ENCODE results near the gene PIK3CG. TPM values are rescaled to one million over a fixed set of nuclear protein-coding genes. Genes with fewer than 3 reads are reported as not detected.
"Not testable (repeated sequence)": the region's sequence is repeated elsewhere in the genome, so short reads cannot be mapped to it uniquely, and the experiment has no call there.

The PIK3CG gene
- total and polyA plus RNA-seq, 3 donors from 2014 or later: 6.5 to 10.3 (median 9.3) TPM

- H3K4me1 ChIP-seq: no peaks in the 10 kb centered on the region
- 88 to 94% methylated on average over 7 of the region's 7 CpGs for WGBS, 2 donors
- DNase-seq: no peak
Observed at GRCh38 chr7:106829496-106829895, 35.6 kb upstream of the PIK3CG start.

GRCh38 chr7:106830896-106831295 is 34.2 kb upstream of the PIK3CG start:
- intact Hi-C loops (cut with DNase I; ENCODE audit: low total_unique reads); H3K36me3 ChIP-seq (ENCODE audit: low read depth, missing control alignments); H3K4me3 ChIP-seq; H3K27ac ChIP-seq; H3K27me3 ChIP-seq; H3K9me3 ChIP-seq; H3K4me1 ChIP-seq; DNase-seq: not testable (repeated sequence)
- 74 to 77% methylated on average over 9 of the region's 9 CpGs for WGBS, 2 donors

More at GRCh38 chr7:106829496-106829895, 35.6 kb upstream of the PIK3CG start:
- no peaks in the 10 kb centered on the region for H3K36me3 ChIP-seq (ENCODE audit: low read depth, missing control alignments)
- no peak overlapping the region for H3K27ac ChIP-seq
- H3K9me3 ChIP-seq: no peaks in the 10 kb centered on the region
- TF ChIP-seq POLR2A (IDR thresholded peaks at IDR 0.05) (no peak), CTCF (IDR thresholded peaks at IDR 0.05) (no peak)
- no peaks in the 10 kb centered on the region for H3K27me3 ChIP-seq
- intact Hi-C loops (cut with DNase I; ENCODE audit: low total_unique reads): no loop called here
- H3K4me3 ChIP-seq: no peak overlapping the region

- no peak overlapping the region for H3K27ac ChIP-seq
- TF ChIP-seq POLR2A (IDR thresholded peaks at IDR 0.05) (no peak), CTCF (IDR thresholded peaks at IDR 0.05) (no peak)
- intact Hi-C loops (cut with DNase I; ENCODE audit: low total_unique reads): no loop called here
- no peak overlapping the region for H3K4me3 ChIP-seq
- no peaks in the 10 kb centered on the region for H3K9me3 ChIP-seq
- H3K36me3 ChIP-seq (ENCODE audit: low read depth, missing control alignments): no peaks in the 10 kb centered on the region
- no peaks in the 10 kb centered on the region for H3K27me3 ChIP-seq
- DNase-seq: no peak
- H3K4me1 ChIP-seq: no peaks in the 10 kb centered on the region
- 89 to 91% methylated on average over 2 of the region's 2 CpGs for WGBS, 2 donors
Observed at GRCh38 chr7:106836816-106837215, 28.3 kb upstream of the PIK3CG start.

- no peak for DNase-seq
- WGBS, 2 donors: 95 to 96% methylated on average over 2 of the region's 2 CpGs
- intact Hi-C loops (cut with DNase I; ENCODE audit: low total_unique reads): no loop called here
- Histone ChIP-seq H3K9me3 (no peaks in the 10 kb centered on the region), H3K27me3 (no peaks in the 10 kb centered on the region), H3K4me3 (no peak overlapping the region), H3K27ac (no peak overlapping the region), H3K36me3 (ENCODE audit: low read depth, missing control alignments) (no peaks in the 10 kb centered on the region), H3K4me1 (no peaks in the 10 kb centered on the region)
- TF ChIP-seq POLR2A (IDR thresholded peaks at IDR 0.05) (no peak), CTCF (IDR thresholded peaks at IDR 0.05) (no peak)
Observed at GRCh38 chr7:106839511-106839910, 25.6 kb upstream of the PIK3CG start.

- H3K27me3 ChIP-seq: no peaks in the 10 kb centered on the region
- no peak for DNase-seq
- H3K4me1 ChIP-seq: no peaks in the 10 kb centered on the region
- no peaks in the 10 kb centered on the region for H3K36me3 ChIP-seq (ENCODE audit: low read depth, missing control alignments)
- 29 to 34% methylated on average over 1 of the region's 1 CpG for WGBS, 2 donors
- intact Hi-C loops (cut with DNase I; ENCODE audit: low total_unique reads): no loop called here
- H3K27ac ChIP-seq: no peak overlapping the region
- TF ChIP-seq CTCF (IDR thresholded peaks at IDR 0.05) (no peak), POLR2A (IDR thresholded peaks at IDR 0.05) (no peak)
- H3K4me3 ChIP-seq: no peak overlapping the region
- H3K9me3 ChIP-seq: no peaks in the 10 kb centered on the region
Observed at GRCh38 chr7:106840342-106840741, 24.7 kb upstream of the PIK3CG start.
